ENCODE measurements around the gene CYP26B1. TPM values are rescaled to one million over a fixed set of nuclear protein-coding genes. Genes with fewer than 3 reads are reported as not detected.

The CYP26B1 gene
- total and polyA plus RNA-seq, 9 of the 15 experiments (the other 6 are each of a cell fraction or from before 2014, with no cell fraction given): 0.01 to 0.13 (median 0.04) TPM; not detected in 6

- TF ChIP-seq MGA (IDR thresholded peaks at IDR 0.05) (no peak), NBN (IDR thresholded peaks at IDR 0.05; ENCODE audit: low read depth) (no peak), RAD51 (IDR thresholded peaks at IDR 0.05; ENCODE audit: borderline replicate concordance, low read depth) (no peak), CEBPZ (IDR thresholded peaks at IDR 0.05; ENCODE audit: borderline replicate concordance, low read depth, low read length) (no peak)
Observed at GRCh38 chr2:72134997-72135800, 12.5 kb downstream of the CYP26B1 start (continued).
